ENCODE measurements around the gene MYO7A.

Gene MYO7A

DNA sequence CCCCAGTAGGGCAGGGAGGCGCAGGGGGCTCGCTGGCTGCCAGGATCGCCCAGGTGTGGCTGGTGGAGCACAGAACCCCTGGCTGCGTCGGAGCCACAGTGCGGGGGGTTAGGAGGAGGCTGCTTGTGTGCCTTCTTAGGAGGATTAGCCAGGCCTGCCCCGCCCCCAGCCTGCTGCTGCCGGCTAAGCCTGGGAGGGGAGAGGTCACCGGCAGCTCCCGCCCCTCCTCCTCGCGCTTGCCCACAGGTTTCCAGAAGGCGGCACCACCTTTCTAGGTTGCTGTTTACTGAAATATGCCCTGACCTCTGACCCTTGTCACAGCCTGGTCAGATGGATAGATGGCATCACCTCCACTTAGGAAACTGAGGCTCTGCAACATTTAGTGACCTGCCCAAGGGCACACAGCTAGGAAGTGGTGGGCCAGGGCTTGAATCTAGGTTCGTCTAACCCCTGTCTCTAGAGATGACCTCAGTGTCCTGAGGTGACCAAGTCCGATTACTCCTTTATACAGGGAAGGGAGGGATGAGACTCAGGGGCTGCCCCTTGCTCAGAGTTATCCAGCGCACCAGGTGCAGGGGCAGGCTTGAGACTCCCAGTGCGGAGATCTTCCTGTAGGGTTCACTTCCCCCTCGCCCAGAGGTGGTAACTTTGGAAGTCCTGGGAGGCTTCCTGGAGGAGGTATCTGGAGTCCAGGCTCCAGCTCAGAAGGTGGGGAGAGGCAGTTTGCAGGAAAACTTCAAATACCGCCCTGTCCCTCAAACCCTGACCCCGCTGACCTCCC lies 44.0 kb downstream of the MYO7A start:
- H3K27me3 ChIP-seq (replicated peaks; ENCODE audit: insufficient read depth, low read length): no peaks in the 10 kb centered on the region
- no peak overlapping the region for H2AFZ ChIP-seq (ENCODE audit: low read length)
- H3K79me2 ChIP-seq (ENCODE audit: low read length): no peaks in the 10 kb centered on the region
- H3K9me3 ChIP-seq (replicated peaks; ENCODE audit: insufficient read depth, low read length): no peaks in the 10 kb centered on the region
- no peak overlapping the region for H3K4me2 ChIP-seq (ENCODE audit: low read depth, low read length)
- no peaks in the 10 kb centered on the region for H3F3A ChIP-seq (ENCODE audit: insufficient read depth, low read length)
- no peak overlapping the region for H3K27ac ChIP-seq (ENCODE audit: low read length)
- no peaks in the 10 kb centered on the region for H3K4me1 ChIP-seq (ENCODE audit: low read length)
- no peaks in the 10 kb centered on the region for H3K36me3 ChIP-seq (replicated peaks; ENCODE audit: insufficient read depth, low read length)
- no peak for DNase-seq
- H4K20me1 ChIP-seq (ENCODE audit: insufficient read depth, low read length): no peaks in the 10 kb centered on the region
- no peak overlapping the region for H3K9ac ChIP-seq (ENCODE audit: low read length)
- H3K4me3 ChIP-seq (ENCODE audit: low read length): no peak overlapping the region
- no peaks in the 10 kb centered on the region for H3K9me2 ChIP-seq (replicated peaks; ENCODE audit: insufficient read depth, low read length)
- no peak for TF ChIP-seq EZH2phosphoT487 (IDR thresholded peaks at IDR 0.05; ENCODE audit: low read length)
- TF ChIP-seq, protein P1, sequence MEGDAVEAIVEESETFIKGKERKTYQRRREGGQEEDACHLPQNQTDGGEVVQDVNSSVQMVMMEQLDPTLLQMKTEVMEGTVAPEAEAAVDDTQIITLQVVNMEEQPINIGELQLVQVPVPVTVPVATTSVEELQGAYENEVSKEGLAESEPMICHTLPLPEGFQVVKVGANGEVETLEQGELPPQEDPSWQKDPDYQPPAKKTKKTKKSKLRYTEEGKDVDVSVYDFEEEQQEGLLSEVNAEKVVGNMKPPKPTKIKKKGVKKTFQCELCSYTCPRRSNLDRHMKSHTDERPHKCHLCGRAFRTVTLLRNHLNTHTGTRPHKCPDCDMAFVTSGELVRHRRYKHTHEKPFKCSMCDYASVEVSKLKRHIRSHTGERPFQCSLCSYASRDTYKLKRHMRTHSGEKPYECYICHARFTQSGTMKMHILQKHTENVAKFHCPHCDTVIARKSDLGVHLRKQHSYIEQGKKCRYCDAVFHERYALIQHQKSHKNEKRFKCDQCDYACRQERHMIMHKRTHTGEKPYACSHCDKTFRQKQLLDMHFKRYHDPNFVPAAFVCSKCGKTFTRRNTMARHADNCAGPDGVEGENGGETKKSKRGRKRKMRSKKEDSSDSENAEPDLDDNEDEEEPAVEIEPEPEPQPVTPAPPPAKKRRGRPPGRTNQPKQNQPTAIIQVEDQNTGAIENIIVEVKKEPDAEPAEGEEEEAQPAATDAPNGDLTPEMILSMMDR (IDR thresholded peaks at IDR 0.05; ENCODE audit: low read length): no peak
- TF ChIP-seq EZH2 (optimal IDR thresholded peaks at IDR 0.05; ENCODE audit: low read depth, low read length): no peak

DNA sequence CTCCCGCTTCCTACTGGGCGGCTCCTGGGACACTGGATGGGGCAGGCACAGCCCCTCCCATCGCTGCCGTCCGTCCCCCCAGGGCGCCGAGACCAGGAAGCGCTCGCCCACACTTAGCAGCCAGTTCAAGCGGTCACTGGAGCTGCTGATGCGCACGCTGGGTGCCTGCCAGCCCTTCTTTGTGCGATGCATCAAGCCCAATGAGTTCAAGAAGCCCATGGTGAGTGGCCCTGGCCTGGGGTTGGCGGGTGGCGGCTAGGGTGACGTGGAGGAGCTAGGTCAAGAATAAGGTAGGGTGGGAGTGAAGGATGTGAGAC lies 44.6 kb downstream of the MYO7A start:
- Histone ChIP-seq H3K4me2 (ENCODE audit: low read depth, low read length) (no peak overlapping the region), H3K36me3 (replicated peaks; ENCODE audit: insufficient read depth, low read length) (no peaks in the 10 kb centered on the region), H3F3A (ENCODE audit: insufficient read depth, low read length) (no peaks in the 10 kb centered on the region), H3K79me2 (ENCODE audit: low read length) (no peaks in the 10 kb centered on the region), H4K20me1 (ENCODE audit: insufficient read depth, low read length) (no peaks in the 10 kb centered on the region), H3K9me3 (replicated peaks; ENCODE audit: insufficient read depth, low read length) (no peaks in the 10 kb centered on the region), H3K27me3 (replicated peaks; ENCODE audit: insufficient read depth, low read length) (no peaks in the 10 kb centered on the region), H2AFZ (ENCODE audit: low read length) (no peak overlapping the region), H3K9me2 (replicated peaks; ENCODE audit: insufficient read depth, low read length) (no peaks in the 10 kb centered on the region), H3K4me3 (ENCODE audit: low read length) (no peak overlapping the region), H3K9ac (ENCODE audit: low read length) (no peak overlapping the region), H3K4me1 (ENCODE audit: low read length) (no peaks in the 10 kb centered on the region), H3K27ac (ENCODE audit: low read length) (no peak overlapping the region)
- TF ChIP-seq EZH2phosphoT487 (IDR thresholded peaks at IDR 0.05; ENCODE audit: low read length): no peak
- no peak for TF ChIP-seq EZH2 (optimal IDR thresholded peaks at IDR 0.05; ENCODE audit: low read depth, low read length)
- TF ChIP-seq, protein P1 (IDR thresholded peaks at IDR 0.05; ENCODE audit: low read length): no peak
- DNase-seq: no peak

DNA sequence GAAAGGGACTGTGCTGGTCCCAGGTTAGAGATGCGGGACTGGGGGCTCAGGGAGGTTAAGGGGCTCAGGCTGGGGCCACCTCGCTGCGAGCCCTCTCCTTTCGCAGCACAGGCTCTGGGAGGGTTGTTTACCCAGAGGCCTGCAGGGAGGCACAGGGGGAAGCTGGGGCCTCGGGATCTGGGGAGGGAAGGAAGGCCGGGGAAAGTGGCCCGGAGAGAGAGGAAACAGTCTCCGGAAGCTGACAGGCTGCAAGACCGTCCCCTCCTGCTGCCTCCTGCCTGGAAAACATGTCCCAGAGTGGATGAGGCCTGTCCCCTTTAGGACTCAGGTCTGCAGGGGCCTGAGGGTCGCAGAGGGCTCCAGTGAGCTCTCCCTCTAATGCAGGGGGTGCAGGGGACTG lies 45.4 kb downstream of the MYO7A start:
- no peak overlapping the region for H3K9ac ChIP-seq (ENCODE audit: low read length)

More for the DNA sequence above, 45.4 kb downstream of the MYO7A start:
- no peaks in the 10 kb centered on the region for H3K4me1 ChIP-seq (ENCODE audit: low read length)
- H3K27me3 ChIP-seq (replicated peaks; ENCODE audit: insufficient read depth, low read length): no peaks in the 10 kb centered on the region
- H2AFZ ChIP-seq (ENCODE audit: low read length): no peak overlapping the region
- H3K9me3 ChIP-seq (replicated peaks; ENCODE audit: insufficient read depth, low read length): no peaks in the 10 kb centered on the region
- TF ChIP-seq, protein P1 (IDR thresholded peaks at IDR 0.05; ENCODE audit: low read length): no peak
- TF ChIP-seq EZH2 (optimal IDR thresholded peaks at IDR 0.05; ENCODE audit: low read depth, low read length): no peak
- TF ChIP-seq EZH2phosphoT487 (IDR thresholded peaks at IDR 0.05; ENCODE audit: low read length): no peak
- H3K4me3 ChIP-seq (ENCODE audit: low read length): no peak overlapping the region
- H3K79me2 ChIP-seq (ENCODE audit: low read length): no peaks in the 10 kb centered on the region
- no peaks in the 10 kb centered on the region for H3K9me2 ChIP-seq (replicated peaks; ENCODE audit: insufficient read depth, low read length)
- H3K36me3 ChIP-seq (replicated peaks; ENCODE audit: insufficient read depth, low read length): no peaks in the 10 kb centered on the region
- no peak for DNase-seq
- H3K27ac ChIP-seq (ENCODE audit: low read length): no peak overlapping the region
- no peaks in the 10 kb centered on the region for H4K20me1 ChIP-seq (ENCODE audit: insufficient read depth, low read length)
- H3K4me2 ChIP-seq (ENCODE audit: low read depth, low read length): no peak overlapping the region
- H3F3A ChIP-seq (ENCODE audit: insufficient read depth, low read length): no peaks in the 10 kb centered on the region

Data from MM.1S (cell line).